Measurements from ENCODE around the gene ATG5. TPM values are rescaled to one million over a fixed set of nuclear protein-coding genes. Genes with fewer than 3 reads are reported as not detected.

ATG5 gene
- total RNA-seq, 1 donor from 2014 or later: 33.8 TPM

DNA sequence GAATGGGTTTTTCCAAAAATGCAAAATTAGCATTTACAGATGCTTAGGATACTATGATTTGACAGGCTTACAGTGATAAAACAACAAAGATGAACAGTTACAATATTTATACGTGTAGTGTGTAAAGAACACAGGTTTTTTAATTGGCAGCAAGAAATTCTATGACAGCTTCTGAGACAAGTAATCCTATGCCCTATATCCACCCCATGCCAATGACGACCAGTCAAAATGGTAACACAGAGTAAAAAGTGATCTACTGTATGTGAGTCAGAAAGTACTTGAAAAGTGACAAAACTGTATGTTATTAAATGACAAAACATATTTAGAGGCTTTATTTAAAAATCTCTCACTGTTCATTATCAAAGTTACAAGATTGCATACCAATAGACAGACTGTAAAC is 139.9 kb downstream of the ATG5 start:
- intact Hi-C loops (cut with micrococcal nuclease): loop anchor here (1.0 kb wide), 2 partner anchors 21 to 44 kb away; no protein-coding TSS in a partner anchor

DNA sequence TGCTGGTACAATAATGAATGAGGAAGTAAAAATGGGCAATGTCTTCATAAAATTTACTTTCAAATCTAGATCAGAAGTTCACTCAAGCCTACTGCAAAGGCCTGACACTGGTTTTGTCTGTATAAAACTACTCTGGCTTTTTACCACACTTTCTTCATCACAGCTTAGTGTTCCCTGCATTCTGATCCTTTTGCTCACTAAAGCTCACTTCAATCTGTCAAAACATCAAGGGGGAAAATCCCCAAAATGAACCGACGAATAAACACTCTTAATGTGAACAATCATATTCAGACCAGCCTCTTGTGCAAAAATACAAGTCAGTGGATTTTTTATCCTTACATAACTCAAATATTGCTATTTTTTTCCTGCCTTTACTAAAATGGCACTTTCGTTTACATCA is 140.9 kb downstream of the ATG5 start:
- intact Hi-C loops (cut with micrococcal nuclease): loop anchor here (5.0 kb wide), 1 partner anchor 372 kb away; no protein-coding TSS in a partner anchor

GRCh38 chr6:106183430-106183829 is 142.1 kb downstream of the ATG5 start:
- intact Hi-C loops (cut with micrococcal nuclease): loop anchor here (5.0 kb wide), 1 partner anchor 371 kb away; no protein-coding TSS in a partner anchor

GRCh38 chr6:106182455-106182854 is 143.1 kb downstream of the ATG5 start:
- intact Hi-C loops (cut with micrococcal nuclease): loop anchor here (1.0 to 5.0 kb wide), 2 partner anchors 9 to 370 kb away; no protein-coding TSS in a partner anchor

GRCh38 chr6:106181664-106182418 is 143.7 kb downstream of the ATG5 start:
- intact Hi-C loops (cut with micrococcal nuclease): loop anchor here (1.0 to 5.0 kb wide), 2 partner anchors 9 to 370 kb away; no protein-coding TSS in a partner anchor

- intact Hi-C loops (cut with micrococcal nuclease): loop anchor here (5.0 kb wide), 1 partner anchor 368 kb away; no protein-coding TSS in a partner anchor
Measured at GRCh38 chr6:106180208-106180607, 145.4 kb downstream of the ATG5 start.

DNA sequence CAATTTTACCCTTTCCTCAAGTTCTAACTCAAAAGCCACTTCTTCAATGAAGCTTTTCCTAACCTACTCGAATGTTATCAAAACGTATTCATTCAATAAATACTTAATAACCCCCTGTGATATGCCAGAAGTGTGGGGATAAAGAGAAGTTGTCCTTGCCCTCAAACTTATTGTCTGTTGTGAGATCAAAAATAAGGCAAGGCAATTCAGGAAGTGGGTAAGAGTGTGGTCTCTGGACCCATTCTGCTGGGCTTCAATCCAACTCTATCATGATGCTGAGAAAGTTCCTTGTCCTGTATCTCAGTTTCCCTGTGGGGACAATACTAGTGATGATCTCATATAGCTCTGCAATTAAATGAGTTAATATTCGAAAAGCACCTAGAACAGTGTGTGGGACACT is 146.7 kb downstream of the ATG5 start:
- intact Hi-C loops (cut with micrococcal nuclease): no loop called here

- intact Hi-C loops (cut with micrococcal nuclease): no loop called here
Measured at GRCh38 chr6:106177786-106178185, 147.8 kb downstream of the ATG5 start.

DNA sequence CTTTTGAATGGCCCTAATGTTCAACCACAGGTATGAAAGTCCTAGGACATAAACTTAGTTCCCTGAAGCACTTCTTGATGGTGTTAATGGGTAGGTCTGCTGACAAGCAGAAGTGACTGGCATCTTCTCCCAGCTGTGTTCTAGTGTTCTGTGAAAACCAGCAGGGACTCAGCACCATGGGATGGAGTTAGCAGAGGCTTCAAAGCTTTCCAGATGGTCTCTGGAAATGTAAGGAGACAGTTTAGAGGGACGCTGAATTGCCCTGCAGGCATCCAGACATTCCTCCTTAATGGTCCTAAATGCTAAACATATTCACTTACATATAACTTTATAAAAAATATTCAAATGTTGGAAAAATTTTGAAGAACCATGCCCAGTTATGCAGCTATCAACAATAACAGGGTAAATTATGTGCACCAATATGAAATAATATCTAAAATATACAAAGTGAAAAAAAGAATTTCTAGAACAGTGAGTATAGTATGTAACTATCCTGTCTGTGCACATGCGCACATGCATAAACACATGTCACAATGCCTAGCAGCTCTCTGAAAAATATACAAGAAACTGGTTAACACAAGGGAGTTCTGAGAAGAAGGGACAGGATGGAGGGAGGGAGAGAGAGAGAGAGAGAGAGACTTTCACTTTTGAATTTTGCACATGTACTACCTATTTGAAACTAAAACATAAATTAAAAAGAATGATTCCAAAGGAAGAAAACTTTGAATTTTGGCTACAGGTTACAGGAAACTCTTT is 152.3 kb downstream of the ATG5 start:
- intact Hi-C loops (cut with micrococcal nuclease): loop anchor here (1.0 kb wide), 2 partner anchors 9 kb away; no protein-coding TSS in a partner anchor

DNA sequence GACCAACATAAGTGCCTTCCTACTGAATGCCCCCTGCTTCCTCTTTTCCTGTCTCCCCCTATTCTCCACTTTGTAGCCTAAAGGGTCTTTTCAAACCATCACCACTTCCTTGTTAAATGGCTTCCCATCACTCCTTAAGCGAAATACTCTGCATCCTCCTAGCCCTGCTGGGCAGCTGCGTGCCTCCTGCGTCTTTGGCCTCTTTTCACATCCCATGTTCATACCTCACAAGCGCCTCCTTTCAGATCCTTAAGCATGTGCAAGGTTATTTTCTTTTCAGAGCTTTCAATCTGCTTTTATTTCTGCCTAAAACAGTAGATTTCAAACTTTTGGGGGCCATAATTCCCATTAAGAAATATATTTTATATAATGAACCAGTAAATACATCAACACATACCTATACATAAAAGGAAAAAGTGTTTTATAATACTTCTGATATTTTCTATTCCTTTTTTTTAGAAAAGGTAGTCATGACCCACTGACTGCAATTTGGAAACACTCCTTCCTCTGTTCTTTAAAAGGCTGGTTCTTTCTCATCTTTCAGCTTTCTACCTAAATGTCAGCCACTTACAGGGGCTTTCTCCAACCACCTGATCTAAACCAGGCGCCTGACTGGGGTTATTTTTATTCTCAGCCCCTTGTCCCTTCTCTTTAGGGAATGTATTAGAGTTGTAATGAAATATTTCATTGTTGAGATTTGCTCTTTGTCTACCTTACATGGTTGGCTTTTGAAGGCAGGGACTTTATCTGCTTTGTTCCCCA is 155.3 kb downstream of the ATG5 start:
- intact Hi-C loops (cut with micrococcal nuclease): no loop called here

GRCh38 chr6:106169517-106169916 is 156.0 kb downstream of the ATG5 start:
- intact Hi-C loops (cut with micrococcal nuclease): loop anchor here (2.0 kb wide), 1 partner anchor 693 kb away; no protein-coding TSS in a partner anchor

- intact Hi-C loops (cut with micrococcal nuclease): loop anchor here (2.0 kb wide), 1 partner anchor 691 kb away; no protein-coding TSS in a partner anchor
Measured at GRCh38 chr6:106168097-106168888, 157.3 kb downstream of the ATG5 start.

- intact Hi-C loops (cut with micrococcal nuclease): no loop called here
Measured at GRCh38 chr6:106167096-106167814, 158.3 kb downstream of the ATG5 start.

GRCh38 chr6:106165885-106166485 is 159.6 kb downstream of the ATG5 start:
- intact Hi-C loops (cut with micrococcal nuclease): no loop called here

GRCh38 chr6:106163966-106164877 is 161.3 kb downstream of the ATG5 start:
- intact Hi-C loops (cut with micrococcal nuclease): loop anchor here (1.0 to 2.0 kb wide), 16 partner anchors 9 to 679 kb away; partner anchors contain the start of gene PRDM1

DNA sequence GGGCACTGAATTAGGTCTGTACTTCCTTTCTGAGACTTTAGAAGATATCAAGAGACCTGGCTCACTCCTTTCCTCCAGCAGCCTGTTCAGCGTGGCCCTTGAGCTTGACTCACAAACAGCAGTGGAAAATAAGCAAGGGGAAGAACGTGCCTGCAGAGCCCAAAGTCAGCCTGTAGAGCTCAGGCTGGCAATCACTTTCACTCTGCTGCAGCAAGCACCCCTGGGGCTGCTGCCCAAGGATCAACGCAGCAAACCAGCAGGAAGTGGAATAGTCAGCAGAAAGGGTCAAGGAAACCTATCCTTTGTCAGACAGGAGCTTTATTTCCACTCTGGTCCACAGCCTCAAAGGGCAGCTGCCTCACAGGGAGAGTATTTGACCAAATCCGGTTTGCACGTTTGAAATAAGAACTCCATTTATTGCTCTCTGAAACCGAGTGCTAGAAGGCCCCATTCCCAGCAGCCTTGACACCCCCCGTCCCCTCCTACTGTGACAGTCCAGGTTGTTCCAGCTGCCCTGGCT is 162.1 kb downstream of the ATG5 start:
- intact Hi-C loops (cut with micrococcal nuclease): loop anchor here (1.0 to 2.0 kb wide), 3 partner anchors 14 to 679 kb away; no protein-coding TSS in a partner anchor

DNA sequence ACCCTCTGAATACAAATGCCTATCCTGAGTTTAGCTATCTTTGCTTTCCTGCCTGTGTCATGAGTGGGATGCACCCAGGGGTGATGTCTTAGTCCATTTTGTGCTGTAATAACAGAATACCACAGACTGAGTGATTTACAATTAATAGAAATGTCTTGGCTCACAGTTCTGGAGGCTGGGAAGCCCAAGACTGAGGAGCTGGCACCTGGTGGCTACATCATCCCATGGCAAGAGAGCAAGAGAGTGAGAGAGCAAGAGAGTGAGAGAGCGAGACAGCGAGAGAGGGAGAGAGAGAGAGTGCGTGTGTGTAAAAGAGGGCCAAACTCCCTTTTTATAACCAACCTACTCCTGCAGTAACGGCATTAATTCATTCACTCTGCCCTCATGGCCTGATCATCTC is 162.6 kb downstream of the ATG5 start:
- intact Hi-C loops (cut with micrococcal nuclease): loop anchor here (1.0 to 2.0 kb wide), 3 partner anchors 14 to 678 kb away; no protein-coding TSS in a partner anchor

GRCh38 chr6:106161893-106162292 is 163.7 kb downstream of the ATG5 start:
- intact Hi-C loops (cut with micrococcal nuclease): loop anchor here (2.0 kb wide), 1 partner anchor 677 kb away; no protein-coding TSS in a partner anchor
